ENCODE results near the gene PPP1R3F.
A peak's percentile ranks its signal among the peaks of the same experiment; 100 is the strongest.

PPP1R3F gene, protein sequence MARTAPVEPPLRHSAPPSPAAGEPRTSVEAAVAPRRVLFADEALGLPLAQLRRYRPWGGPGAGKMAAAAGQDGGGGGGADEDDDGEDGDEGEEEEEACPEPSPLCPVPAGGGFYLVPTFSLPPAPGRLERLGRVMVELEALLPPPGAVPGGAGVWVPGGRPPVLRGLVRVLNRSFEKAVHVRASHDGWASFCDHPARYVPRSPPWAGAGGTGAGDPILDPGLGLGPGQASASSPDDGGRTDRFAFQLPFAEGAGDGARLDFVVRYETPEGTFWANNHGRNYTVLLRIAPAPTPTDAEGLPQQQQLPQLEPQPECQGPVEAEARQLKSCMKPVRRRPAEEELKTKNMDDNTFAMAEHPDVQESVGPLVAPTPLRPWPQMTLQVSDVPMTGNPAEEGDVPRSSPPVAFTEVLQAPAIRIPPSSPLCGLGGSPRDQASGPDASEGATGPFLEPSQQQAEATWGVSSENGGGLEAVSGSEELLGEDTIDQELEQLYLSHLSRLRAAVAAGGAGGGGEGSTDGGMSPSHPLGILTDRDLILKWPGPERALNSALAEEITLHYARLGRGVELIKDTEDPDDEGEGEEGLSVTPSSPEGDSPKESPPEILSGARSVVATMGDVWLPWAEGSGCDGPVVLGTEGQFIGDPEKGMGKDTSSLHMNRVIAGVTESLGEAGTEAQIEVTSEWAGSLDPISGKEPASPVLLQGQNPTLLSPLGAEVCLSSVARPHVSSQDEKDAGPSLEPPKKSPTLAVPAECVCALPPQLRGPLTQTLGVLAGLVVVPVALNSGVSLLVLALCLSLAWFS

DNA sequence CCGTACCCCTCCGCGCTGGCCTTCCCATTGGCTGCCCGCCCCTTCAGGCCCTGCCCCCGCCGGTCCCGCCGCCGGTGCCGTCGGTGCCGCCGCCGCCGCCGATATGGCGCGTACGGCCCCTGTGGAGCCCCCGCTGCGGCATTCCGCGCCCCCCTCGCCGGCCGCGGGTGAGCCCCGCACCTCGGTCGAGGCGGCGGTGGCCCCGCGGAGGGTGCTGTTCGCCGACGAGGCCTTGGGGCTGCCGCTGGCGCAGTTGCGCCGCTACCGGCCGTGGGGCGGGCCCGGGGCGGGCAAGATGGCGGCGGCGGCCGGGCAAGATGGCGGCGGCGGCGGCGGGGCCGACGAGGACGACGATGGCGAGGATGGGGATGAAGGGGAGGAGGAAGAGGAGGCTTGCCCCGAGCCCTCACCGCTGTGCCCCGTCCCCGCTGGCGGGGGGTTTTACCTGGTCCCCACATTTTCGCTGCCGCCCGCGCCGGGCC, at the start of gene PPP1R3F:
TSS of gene PPP1R3F (plus strand) at position 27 of the 482 bp plus-strand sequence. CDS start at position 104, 77 bp downstream.
- DNase-seq (ENCODE audit: extremely low read depth in 1 of 2, low read depth in 1 of 2), result peak in 1 of 2 donors; percentile 74

- DNase-seq (ENCODE audit: extremely low read depth in 1 of 2, low read depth in 1 of 2), result no peak
Observed at GRCh38 chrX:49220100-49220499, 49.5 kb upstream of the PPP1R3F start.

- no peak for DNase-seq (ENCODE audit: extremely low read depth in 1 of 2, low read depth in 1 of 2)
Observed at GRCh38 chrX:49221868-49222267, 47.7 kb upstream of the PPP1R3F start.

DNA sequence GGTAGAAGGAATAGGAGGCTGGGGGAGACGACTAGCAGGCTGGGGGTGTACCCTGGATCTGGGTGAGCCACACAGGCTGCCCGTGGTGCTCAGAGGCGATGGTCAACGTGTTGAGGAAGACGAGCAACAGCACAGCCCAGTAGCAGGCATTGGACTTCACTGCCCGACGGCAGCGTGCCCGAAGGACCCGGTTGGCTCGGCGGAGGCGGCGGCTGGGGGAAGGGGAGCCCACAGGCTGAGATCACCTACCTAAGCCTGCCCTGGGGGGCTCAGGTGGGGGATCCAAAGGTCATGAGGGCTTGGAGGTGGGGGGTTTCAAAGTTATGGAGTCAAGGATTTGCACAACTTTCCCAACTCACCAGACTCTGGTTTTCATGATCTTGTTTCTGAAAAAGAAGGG, 43.7 kb upstream of the PPP1R3F start:
- DNase-seq (ENCODE audit: extremely low read depth in 1 of 2, low read depth in 1 of 2), result no peak

DNA sequence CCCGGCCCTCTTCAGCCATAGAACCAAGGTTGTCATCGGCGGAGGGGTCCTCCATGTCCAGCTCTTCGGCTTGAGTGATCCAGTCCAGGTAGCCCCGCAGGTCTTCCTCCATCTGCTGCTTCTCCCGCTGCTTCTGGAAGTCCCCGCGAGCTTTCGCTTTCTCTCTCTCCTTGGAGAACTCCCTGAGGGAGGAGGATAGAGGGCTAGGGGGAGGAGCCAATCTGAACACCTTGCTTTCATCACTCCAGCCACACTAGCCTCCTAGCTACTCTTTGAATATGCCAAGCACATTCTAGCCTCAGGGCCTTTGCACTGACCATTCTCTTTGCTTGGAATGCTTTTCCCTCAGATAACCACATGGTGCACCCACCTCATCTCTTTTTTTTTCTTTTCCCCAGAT, 42.6 kb upstream of the PPP1R3F start:
- DNase-seq (ENCODE audit: extremely low read depth in 1 of 2, low read depth in 1 of 2), result no peak

DNA sequence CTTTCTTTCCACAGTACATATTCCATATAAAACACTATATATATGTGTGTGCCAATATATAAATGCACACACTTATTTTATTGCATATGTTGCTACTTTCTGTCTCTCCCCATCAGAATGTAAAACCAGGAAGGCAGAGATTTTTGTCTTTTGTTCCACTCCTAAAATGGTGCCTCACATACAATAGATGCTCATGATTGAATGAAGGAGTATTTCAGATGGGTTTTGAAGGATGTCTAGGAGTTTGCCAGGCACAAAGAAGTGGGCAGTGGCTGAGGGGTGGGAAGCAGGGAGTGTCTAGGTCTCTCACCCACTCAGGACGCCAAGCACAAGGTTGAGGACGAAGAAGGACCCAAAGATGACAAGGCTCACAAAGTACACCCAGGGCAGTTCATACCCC, 41.9 kb upstream of the PPP1R3F start:
- DNase-seq (ENCODE audit: extremely low read depth in 1 of 2, low read depth in 1 of 2), result no peak

DNA sequence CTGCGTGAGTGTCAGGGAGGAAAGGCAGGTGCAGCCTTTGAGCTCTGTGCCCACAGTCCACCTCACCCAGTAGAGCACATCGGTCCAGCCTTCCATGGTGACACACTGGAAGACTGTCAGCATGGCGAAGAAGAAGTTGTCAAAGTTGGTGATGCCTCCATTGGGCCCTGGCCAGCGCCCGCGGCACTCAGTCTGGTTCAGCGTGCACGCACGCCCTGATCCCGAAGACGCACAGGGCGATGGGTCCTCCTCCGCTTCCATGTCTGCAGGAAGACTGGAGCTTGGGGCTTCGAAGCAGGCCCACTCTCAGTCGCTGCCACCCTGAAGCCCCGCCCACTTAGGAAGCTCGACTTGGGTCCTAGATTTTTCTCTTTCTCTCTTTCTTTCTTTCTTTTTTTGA, 41.4 kb upstream of the PPP1R3F start:
- DNase-seq (ENCODE audit: extremely low read depth in 1 of 2, low read depth in 1 of 2), result no peak

GRCh38 chrX:49230500-49231232, 38.9 kb upstream of the PPP1R3F start:
- DNase-seq (ENCODE audit: extremely low read depth in 1 of 2, low read depth in 1 of 2), result peak; percentile 50 to 62

- no peak for DNase-seq (ENCODE audit: extremely low read depth in 1 of 2, low read depth in 1 of 2)
Observed at GRCh38 chrX:49231333-49232000, 38.1 kb upstream of the PPP1R3F start.

DNA sequence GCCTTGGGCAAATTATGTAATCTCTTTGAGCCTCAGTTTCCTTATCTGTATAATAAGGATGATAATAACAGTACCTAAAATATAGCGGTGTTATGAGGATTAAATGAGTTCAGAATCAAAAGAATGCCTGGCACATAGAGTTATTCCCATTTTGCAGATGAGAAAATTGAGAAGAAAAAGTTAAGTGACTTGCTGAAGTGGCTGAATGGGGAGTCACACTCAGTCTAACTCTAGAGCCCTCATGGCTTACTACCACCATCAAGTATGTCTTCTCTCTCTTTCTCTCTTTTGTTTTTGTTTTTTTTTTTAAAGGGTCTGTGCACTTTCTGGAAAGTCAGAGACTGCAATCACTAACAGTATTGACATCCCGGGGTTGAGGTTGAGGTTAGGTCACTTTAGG, 37.1 kb upstream of the PPP1R3F start:
- no peak for DNase-seq (ENCODE audit: extremely low read depth in 1 of 2, low read depth in 1 of 2)

DNA sequence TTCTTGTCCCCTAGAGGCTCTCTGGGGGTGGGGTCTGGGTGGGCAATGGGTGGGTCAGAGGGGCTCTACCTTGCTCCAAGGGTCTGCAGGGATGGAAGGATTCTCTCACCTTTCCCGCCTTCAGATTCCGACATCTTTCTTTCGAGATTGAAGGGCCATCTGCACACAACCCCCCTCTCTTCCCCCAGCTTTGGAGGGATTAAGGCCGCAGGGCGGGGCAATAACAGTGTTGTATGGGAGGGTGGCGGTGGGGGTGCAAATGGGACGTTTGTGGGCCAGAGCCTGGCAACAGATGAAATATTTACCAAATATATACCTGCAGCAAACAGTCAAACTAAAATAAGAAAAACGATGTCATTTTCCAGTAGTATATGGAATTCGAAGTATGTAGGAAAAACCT, 36.4 kb upstream of the PPP1R3F start, which contains the start of gene CACNA1F:
TSS of gene CACNA1F (minus strand) at position 165 of the 400 bp plus-strand sequence. CDS start at position 134, 31 bp downstream.
- no peak for DNase-seq (ENCODE audit: extremely low read depth in 1 of 2, low read depth in 1 of 2)

GRCh38 chrX:49233887-49234555, 35.6 kb upstream of the PPP1R3F start:
- DNase-seq (ENCODE audit: extremely low read depth in 1 of 2, low read depth in 1 of 2), result no peak

DNA sequence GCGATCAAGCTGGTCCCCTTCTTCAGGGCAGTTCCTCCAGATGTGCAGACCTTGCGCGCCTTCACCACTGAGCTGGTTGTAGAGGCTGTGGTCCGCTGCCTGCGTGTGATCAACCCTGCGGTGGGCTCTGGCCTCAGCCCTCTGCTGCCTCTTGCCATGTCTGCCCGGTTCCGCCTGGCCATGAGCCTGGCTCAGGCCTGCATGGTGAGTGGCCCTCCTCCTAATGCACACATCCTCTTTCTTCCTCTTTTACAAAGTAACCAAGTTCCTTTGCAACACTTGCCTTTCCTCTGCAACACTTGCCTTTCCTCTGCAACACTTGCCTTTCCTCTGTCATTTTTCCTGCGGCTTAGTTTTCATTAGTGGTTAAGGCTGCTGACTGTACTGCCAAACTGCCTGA, 32.5 kb upstream of the PPP1R3F start:
- DNase-seq (ENCODE audit: extremely low read depth in 1 of 2, low read depth in 1 of 2), result no peak

DNA sequence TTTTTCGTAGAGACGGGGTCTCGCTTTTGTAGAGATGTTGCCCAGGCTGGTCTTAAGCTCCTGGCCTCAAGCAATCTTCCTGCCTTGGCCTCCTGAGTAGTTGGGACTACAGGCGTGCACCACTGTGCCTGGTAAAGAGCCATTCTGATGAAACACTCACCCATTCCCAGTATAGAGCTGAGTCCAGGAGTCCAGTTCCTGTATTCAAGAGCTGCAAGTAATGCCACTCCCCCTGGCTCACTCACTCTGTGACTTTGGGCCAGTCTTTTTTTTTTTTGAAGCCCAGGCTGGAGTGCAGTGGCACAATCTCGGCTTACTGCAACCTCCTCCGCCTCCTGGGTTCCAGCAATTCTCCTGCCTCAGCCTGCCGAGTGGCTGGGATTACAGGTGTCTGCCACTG, 30.9 kb upstream of the PPP1R3F start:
- DNase-seq (ENCODE audit: extremely low read depth in 1 of 2, low read depth in 1 of 2), result no peak

DNA sequence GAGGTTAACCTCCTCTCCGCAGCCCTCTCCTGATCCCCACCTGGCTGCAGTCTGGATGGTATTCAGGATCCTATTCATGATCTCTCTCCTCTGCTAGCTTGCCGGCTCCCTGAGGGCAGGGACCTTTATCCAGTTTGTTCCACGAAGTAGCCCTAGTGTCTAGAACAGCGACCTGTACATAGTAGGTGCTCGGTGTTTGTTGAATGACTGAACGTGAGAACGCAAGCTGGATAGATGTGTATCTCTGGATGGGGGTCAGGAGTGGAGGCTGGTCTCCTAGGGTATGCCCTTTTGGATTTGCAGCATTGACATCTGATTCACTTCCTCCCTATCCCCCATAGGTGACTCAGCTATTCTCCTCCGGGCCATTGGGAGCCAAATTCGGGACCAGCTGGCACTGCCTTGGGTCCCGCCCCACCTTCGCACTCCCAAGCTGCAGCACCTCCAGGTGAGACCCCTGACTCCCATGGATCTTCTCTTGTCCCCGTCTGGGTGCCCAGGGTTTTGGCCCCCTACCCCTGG, 27.0 kb upstream of the PPP1R3F start:
- no peak for DNase-seq (ENCODE audit: extremely low read depth in 1 of 2, low read depth in 1 of 2)

GRCh38 chrX:49243166-49243565, 26.4 kb upstream of the PPP1R3F start:
- no peak for DNase-seq (ENCODE audit: extremely low read depth in 1 of 2, low read depth in 1 of 2)

GRCh38 chrX:49244207-49244606, 25.4 kb upstream of the PPP1R3F start:
- DNase-seq (ENCODE audit: extremely low read depth in 1 of 2, low read depth in 1 of 2), result no peak

- no peak for DNase-seq (ENCODE audit: extremely low read depth in 1 of 2, low read depth in 1 of 2)
Observed at GRCh38 chrX:49246541-49246940, 23.1 kb upstream of the PPP1R3F start.

- DNase-seq (ENCODE audit: extremely low read depth in 1 of 2, low read depth in 1 of 2), result no peak
Observed at GRCh38 chrX:49247346-49247745, 22.2 kb upstream of the PPP1R3F start.
